H1 (cell line): ENCODE measurements around the gene NR4A1. TPM values are rescaled to one million over a fixed set of nuclear protein-coding genes. Genes with fewer than 3 reads are reported as not detected.

Experiments used
- CTCF ChIA-PET: fragments of 300-600 bp; sonication (Branson Sonifier 250); formaldehyde crosslinking; loops from one replicate; lab custom pipeline; 2021; ENCODE audit not compliant: partially characterized antibody; lab: Charles Lee
- POLR2A ChIA-PET: fragments of 300-600 bp; sonication (Branson Sonifier 250); formaldehyde crosslinking; loops from one replicate; lab custom pipeline; 2021; ENCODE audit warnings: inconsistent platforms; ENCODE audit not compliant: partially characterized antibody; lab: Charles Lee
- DNase-seq, 2 experiments: peaks; one replicate each; pipeline versions ENCODE4 v3.0.0 to v3.0.0-alpha.2; 2010 to 2022; ENCODE audit warnings: low spot score in 2 of 2, low read depth in 1 of 2, mixed read lengths in 1 of 2
- FAIRE-seq: peaks from 2 replicates; lab custom pipeline; 2011; peaks lifted over from hg19 to GRCh38; lab: Jason Lieb, UNC
- H2AFZ ChIP-seq: 2 replicates; pipeline ENCODE4 v1.8.1; 2012; ENCODE audit warnings: low read length, inconsistent platforms
- H2AK5ac ChIP-seq: 2 replicates; pipeline ENCODE4 v1.6.1; 2013; ENCODE audit warnings: low read depth, low read length
- H2BK120ac ChIP-seq: replicated peaks from 2 replicates; pipeline ENCODE3; 2013; ENCODE audit warnings: low read depth, low read length, inconsistent platforms
- H2BK12ac ChIP-seq: 2 replicates; pipeline ENCODE4 v1.6.1; 2013; ENCODE audit warnings: low read depth, low read length
- H2BK15ac ChIP-seq: 2 replicates; pipeline ENCODE4 v1.6.1; 2013; ENCODE audit warnings: low read length
- H2BK20ac ChIP-seq: 2 replicates; pipeline ENCODE4 v1.6.1; 2013; ENCODE audit warnings: low read length
- H2BK5ac ChIP-seq: 2 replicates; pipeline ENCODE4 v1.6.1; 2013; ENCODE audit warnings: low read depth, low read length
- H3K14ac ChIP-seq: 2 replicates; pipeline ENCODE4 v1.6.1; 2013; ENCODE audit warnings: inconsistent platforms; ENCODE audit not compliant: insufficient read length
- H3K18ac ChIP-seq: 2 replicates; pipeline ENCODE4 v1.6.1; 2013; ENCODE audit warnings: low read length; ENCODE audit errors: extremely low read depth
- H3K23ac ChIP-seq: 2 replicates; pipeline ENCODE4 v1.6.1; 2013; ENCODE audit warnings: inconsistent platforms; ENCODE audit not compliant: insufficient read length
- H3K23me2 ChIP-seq: 2 replicates; pipeline ENCODE4 v1.6.1; 2013; ENCODE audit warnings: low read depth, low read length
- H3K27ac ChIP-seq: 2 replicates; pipeline ENCODE4 v1.6.1; 2011; ENCODE audit warnings: low read depth, low read length, inconsistent platforms
- H3K27me3 ChIP-seq, 4 experiments: replicated peaks in 1 of 4; 1 replicate in 1 of 4; 2 replicates in 3 of 4; pipeline versions ENCODE4 v1.6.1 to v1.8.1; 2011 to 2013; ENCODE audit warnings: low read length in 3 of 4, mild to moderate bottlenecking in 3 of 4, inconsistent platforms in 2 of 4, mixed read lengths in 2 of 4, moderate library complexity in 1 of 4; ENCODE audit not compliant: control insufficient read depth in 3 of 4, insufficient read depth in 3 of 4; ENCODE audit errors: extremely low read depth in 1 of 4
- H3K36me3 ChIP-seq, 4 experiments: 2 replicates each; pipeline versions ENCODE4 v1.6.1 to v1.8.1; 2011 to 2013; ENCODE audit warnings: mild to moderate bottlenecking in 4 of 4, low read length in 3 of 4, moderate library complexity in 2 of 4, control low read depth in 1 of 4, inconsistent platforms in 1 of 4; ENCODE audit not compliant: insufficient read depth in 4 of 4, control insufficient read depth in 2 of 4
- H3K4ac ChIP-seq: replicated peaks from 2 replicates; pipeline ENCODE3; 2013; ENCODE audit warnings: low read length, low read depth, mixed read lengths, inconsistent platforms; ENCODE audit not compliant: insufficient read length
- H3K4me1 ChIP-seq, 4 experiments: replicated peaks in 1 of 4; 1 replicate in 1 of 4; 2 replicates in 3 of 4; pipeline versions ENCODE4 v1.6.1 to v1.8.1; 2011 to 2013; ENCODE audit warnings: low read length in 3 of 4, inconsistent platforms in 2 of 4, mixed read lengths in 1 of 4; ENCODE audit not compliant: insufficient read depth in 4 of 4, control insufficient read depth in 3 of 4
- H3K4me2 ChIP-seq, 2 experiments: 2 replicates each; pipeline versions ENCODE4 v1.6.1 to v1.8.1; 2011 to 2013; ENCODE audit warnings: low read depth in 2 of 2, low read length in 2 of 2, control low read depth in 1 of 2, inconsistent platforms in 1 of 2, mild to moderate bottlenecking in 1 of 2; ENCODE audit not compliant: insufficient read depth in 1 of 2
- H3K4me3 ChIP-seq, 4 experiments: fragments of 200-600, 300-600 bp in 1 of 4; sonication (generic), shearing (Covaris generic), sonication (Bioruptor Twin) in 1 of 4; 2 replicates each; pipeline versions ENCODE4 v1.5.1 to v1.8.1; 2011 to 2016; ENCODE audit warnings: low read length in 4 of 4, low read depth in 3 of 4, control low read depth in 2 of 4, inconsistent platforms in 2 of 4, mild to moderate bottlenecking in 2 of 4, mixed read lengths in 1 of 4, moderate library complexity in 1 of 4; ENCODE audit not compliant: insufficient read depth in 2 of 4; ENCODE audit errors: extremely low read depth in 1 of 4
- H3K56ac ChIP-seq: replicated peaks from 2 replicates; pipeline ENCODE3; 2013; ENCODE audit warnings: low read depth, mild to moderate bottlenecking, mixed read lengths, low read length, inconsistent platforms; ENCODE audit not compliant: insufficient read length
- H3K79me1 ChIP-seq: 2 replicates; pipeline ENCODE4 v1.6.1; 2013; ENCODE audit warnings: low read depth, low read length, control low read depth
- H3K79me2 ChIP-seq, 2 experiments: 2 replicates each; pipeline versions ENCODE4 v1.6.1 to v1.8.1; 2012 to 2013; ENCODE audit warnings: low read length in 2 of 2, mild to moderate bottlenecking in 2 of 2, inconsistent platforms in 1 of 2; ENCODE audit not compliant: insufficient read depth in 2 of 2, control insufficient read depth in 1 of 2
- H3K9ac ChIP-seq, 4 experiments: replicated peaks in 1 of 4; 1 replicate in 1 of 4; 2 replicates in 3 of 4; pipeline versions ENCODE4 v1.6.1 to v1.8.1; 2011 to 2013; ENCODE audit warnings: low read depth in 3 of 4, low read length in 3 of 4, control low read depth in 2 of 4, mild to moderate bottlenecking in 2 of 4, moderate library complexity in 2 of 4, inconsistent platforms in 1 of 4; ENCODE audit errors: extremely low read depth in 1 of 4
- H3K9me3 ChIP-seq, 2 experiments: 2 replicates each; pipeline versions ENCODE4 v1.6.1 to v1.8.1; 2012 to 2013; ENCODE audit warnings: mild to moderate bottlenecking in 2 of 2, moderate library complexity in 2 of 2, control low read depth in 1 of 2, inconsistent platforms in 1 of 2, low read depth in 1 of 2, low read length in 1 of 2, mixed read lengths in 1 of 2; ENCODE audit not compliant: insufficient read depth in 2 of 2
- H4K20me1 ChIP-seq, 2 experiments: replicated peaks in 1 of 2; 2 replicates each; pipeline versions ENCODE3 to v1.8.1; 2011 to 2013; ENCODE audit warnings: inconsistent platforms in 2 of 2, low read length in 2 of 2, mild to moderate bottlenecking in 1 of 2; ENCODE audit not compliant: insufficient read depth in 2 of 2, control insufficient read depth in 1 of 2
- H4K5ac ChIP-seq: 2 replicates; pipeline ENCODE4 v1.6.1; 2013; ENCODE audit warnings: low read length, low read depth, mixed read lengths, inconsistent platforms; ENCODE audit not compliant: insufficient read length
- H4K8ac ChIP-seq: 2 replicates; pipeline ENCODE4 v1.8.0; 2013; ENCODE audit warnings: mild to moderate bottlenecking, moderate library complexity, low read length, inconsistent platforms; ENCODE audit not compliant: insufficient read depth; ENCODE audit errors: extremely low read depth
- H4K91ac ChIP-seq: replicated peaks from 2 replicates; pipeline ENCODE3; 2013; ENCODE audit warnings: low read length, mixed read lengths, inconsistent platforms; ENCODE audit not compliant: insufficient read length
- CBX5 ChIP-seq: fragments of 300-800, 300-1000 bp; sonication (generic); IDR thresholded peaks from 2 replicates; pipeline ENCODE4 v1.7.1; 2016; ENCODE audit warnings: antibody characterized with exemption, low read length, low read depth
- HDAC6 ChIP-seq: IDR thresholded peaks from one replicate; pipeline ENCODE4 v1.7.1; 2012; ENCODE audit warnings: low read depth, mild to moderate bottlenecking, inconsistent platforms, low read length, moderate library complexity
- JUND ChIP-seq: IDR thresholded peaks from 2 replicates; pipeline ENCODE4 v1.6.1; 2011; ENCODE audit warnings: mild to moderate bottlenecking, improper control_type of control experiment, low read length
- POLR2AphosphoS5 ChIP-seq: IDR thresholded peaks from 2 replicates; pipeline ENCODE4 v1.6.1; 2011; ENCODE audit warnings: low read depth, low read length
- SIX5 ChIP-seq: IDR thresholded peaks from 2 replicates; pipeline ENCODE4 v1.6.1; 2011; ENCODE audit warnings: mild to moderate bottlenecking, low read depth, low read length
- SP1 ChIP-seq: IDR thresholded peaks from 2 replicates; pipeline ENCODE4 v1.6.1; 2011; ENCODE audit warnings: low read depth, low read length
- YY1 ChIP-seq: IDR thresholded peaks from 2 replicates; pipeline ENCODE4 v1.6.1; 2011; ENCODE audit warnings: low read depth, mild to moderate bottlenecking, low read length
- WGBS, 2 experiments: shearing (Covaris generic) in 1 of 2; methylation state at CpG; one replicate each; pipeline versions ENCODE4 v1.1.6 to v1.1.7; 2013 to 2015; ENCODE audit warnings: low lambda C conversion rate in 2 of 2, mixed read lengths in 2 of 2, inconsistent platforms in 1 of 2, low coverage in 1 of 2, missing lambda C conversion rate in 1 of 2; ENCODE audit not compliant: insufficient replicate concordance in 2 of 2, insufficient coverage in 1 of 2, insufficient read length in 1 of 2; ENCODE audit errors: extremely low coverage in 1 of 2, missing lambda C conversion rate in 1 of 2; 5-methylcytosine and 5-hydroxymethylcytosine counted together
- polyA plus RNA-seq, 7 experiments: library from polyadenylated mRNA; depleted of rRNA in 3 of 7; stranded (reverse) in 5 of 7; unstranded in 2 of 7; fragments of >200 nt in 5 of 7; fragments of 200-250 nt in 2 of 7; gene quantifications; 1 replicate in 5 of 7; 2 replicates in 1 of 7; 4 replicates in 1 of 7; pipeline versions ENCODE4 v1.2.1 to v1.2.3, GENCODE V29; 2011 to 2013; ENCODE audit warnings: missing spikeins in 2 of 7, mixed read lengths in 2 of 7
- total RNA-seq: library from RNA; stranded (reverse); fragmentation: NEBNext Ultra II Directional; extraction: Animal tissue kit (Norgen Biotek cat#: 25700); gene quantifications from 2 replicates; pipeline ENCODE4 v1.2.1, GENCODE V29; 2021
- TF ChIP-seq, protein P1 (sequence below), 3 experiments: IDR thresholded peaks; 1 replicate in 2 of 3; 2 replicates in 1 of 3; pipeline versions ENCODE4 v1.5.1 to v1.6.1; 2011; ENCODE audit warnings: low read length in 3 of 3, mild to moderate bottlenecking in 3 of 3, inconsistent platforms in 2 of 3, low read depth in 1 of 3, moderate library complexity in 1 of 3; ENCODE audit not compliant: insufficient read depth in 1 of 3; ENCODE audit errors: control extremely low read depth in 1 of 3
- TF ChIP-seq, protein P2 (sequence below): IDR thresholded peaks from 2 replicates; pipeline ENCODE4 v1.6.1; 2011; ENCODE audit warnings: low read length, improper control_type of control experiment

The NR4A1 gene
- total and polyA plus RNA-seq, 2 of the 8 experiments (the other 6 are each of a cell fraction or from before 2014, with no cell fraction given) = 18.7 to 23.3 TPM

DNA sequence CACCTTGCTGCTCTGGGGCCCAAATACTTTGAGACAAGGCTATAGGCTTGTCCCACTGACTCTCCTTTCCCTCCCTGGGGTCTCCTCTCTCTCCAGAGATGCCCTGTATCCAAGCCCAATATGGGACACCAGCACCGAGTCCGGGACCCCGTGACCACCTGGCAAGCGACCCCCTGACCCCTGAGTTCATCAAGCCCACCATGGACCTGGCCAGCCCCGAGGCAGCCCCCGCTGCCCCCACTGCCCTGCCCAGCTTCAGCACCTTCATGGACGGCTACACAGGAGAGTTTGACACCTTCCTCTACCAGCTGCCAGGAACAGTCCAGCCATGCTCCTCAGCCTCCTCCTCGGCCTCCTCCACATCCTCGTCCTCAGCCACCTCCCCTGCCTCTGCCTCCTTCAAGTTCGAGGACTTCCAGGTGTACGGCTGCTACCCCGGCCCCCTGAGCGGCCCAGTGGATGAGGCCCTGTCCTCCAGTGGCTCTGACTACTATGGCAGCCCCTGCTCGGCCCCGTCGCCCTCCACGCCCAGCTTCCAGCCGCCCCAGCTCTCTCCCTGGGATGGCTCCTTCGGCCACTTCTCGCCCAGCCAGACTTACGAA lies 3.1 kb downstream of the NR4A1 start:
- Histone ChIP-seq H2BK120ac (no peak overlapping the region), H3K23ac (no peak overlapping the region), H3K9me3 (no peaks in the 10 kb centered on the region), H3K79me2 (no peaks in the 10 kb centered on the region), H2AK5ac (no peak overlapping the region), H3K4ac (no peak overlapping the region), H2BK5ac (no peak overlapping the region), H3K27ac (no peak overlapping the region), H3K23me2 (peaks cover 14% of the 10 kb centered on the region), H3K36me3 (peaks cover 0 to 9% (median 5%) of the 10 kb centered on the region in 4 experiments; a peak in 4 of 8 replicates), H3K4me1 (peaks cover 0 to 19% (median 9%) of the 10 kb centered on the region in 4 experiments; a peak in 6 of 7 replicates), H3K9ac (no peak overlapping the region), H4K91ac (no peak overlapping the region), H2AFZ (no peak overlapping the region), H3K18ac (no peak overlapping the region), H3K14ac (no peak overlapping the region), H3K4me2 (no peak overlapping the region), H3K4me3 (no peak overlapping the region), H2BK15ac (no peak overlapping the region), H4K20me1 (peaks cover 7 to 27% of the 10 kb centered on the region in 2 experiments), H3K27me3 (peaks cover 4 to 35% (median 28%) of the 10 kb centered on the region in 4 experiments; a peak in 6 of 7 replicates), H2BK12ac (no peak overlapping the region), H3K79me1 (no peaks in the 10 kb centered on the region; the same call in 1 of the 2 replicates), H3K56ac (no peak overlapping the region), H2BK20ac (no peak overlapping the region), H4K5ac (no peak overlapping the region), H4K8ac (no peak overlapping the region)
- TF ChIP-seq, protein P1, sequence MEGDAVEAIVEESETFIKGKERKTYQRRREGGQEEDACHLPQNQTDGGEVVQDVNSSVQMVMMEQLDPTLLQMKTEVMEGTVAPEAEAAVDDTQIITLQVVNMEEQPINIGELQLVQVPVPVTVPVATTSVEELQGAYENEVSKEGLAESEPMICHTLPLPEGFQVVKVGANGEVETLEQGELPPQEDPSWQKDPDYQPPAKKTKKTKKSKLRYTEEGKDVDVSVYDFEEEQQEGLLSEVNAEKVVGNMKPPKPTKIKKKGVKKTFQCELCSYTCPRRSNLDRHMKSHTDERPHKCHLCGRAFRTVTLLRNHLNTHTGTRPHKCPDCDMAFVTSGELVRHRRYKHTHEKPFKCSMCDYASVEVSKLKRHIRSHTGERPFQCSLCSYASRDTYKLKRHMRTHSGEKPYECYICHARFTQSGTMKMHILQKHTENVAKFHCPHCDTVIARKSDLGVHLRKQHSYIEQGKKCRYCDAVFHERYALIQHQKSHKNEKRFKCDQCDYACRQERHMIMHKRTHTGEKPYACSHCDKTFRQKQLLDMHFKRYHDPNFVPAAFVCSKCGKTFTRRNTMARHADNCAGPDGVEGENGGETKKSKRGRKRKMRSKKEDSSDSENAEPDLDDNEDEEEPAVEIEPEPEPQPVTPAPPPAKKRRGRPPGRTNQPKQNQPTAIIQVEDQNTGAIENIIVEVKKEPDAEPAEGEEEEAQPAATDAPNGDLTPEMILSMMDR (IDR thresholded peaks at IDR 0.05; ENCODE audit: control extremely low read depth in 1 of 3, insufficient read depth in 1 of 3, low read depth in 1 of 3, low read length in 3 of 3) = no peak
- TF ChIP-seq POLR2AphosphoS5 = no peak
- no peak for TF ChIP-seq HDAC6
- no peak for TF ChIP-seq YY1
- no peak for TF ChIP-seq CBX5
- TF ChIP-seq SP1 = no peak
- TF ChIP-seq SIX5 = no peak
- TF ChIP-seq, protein P2, sequence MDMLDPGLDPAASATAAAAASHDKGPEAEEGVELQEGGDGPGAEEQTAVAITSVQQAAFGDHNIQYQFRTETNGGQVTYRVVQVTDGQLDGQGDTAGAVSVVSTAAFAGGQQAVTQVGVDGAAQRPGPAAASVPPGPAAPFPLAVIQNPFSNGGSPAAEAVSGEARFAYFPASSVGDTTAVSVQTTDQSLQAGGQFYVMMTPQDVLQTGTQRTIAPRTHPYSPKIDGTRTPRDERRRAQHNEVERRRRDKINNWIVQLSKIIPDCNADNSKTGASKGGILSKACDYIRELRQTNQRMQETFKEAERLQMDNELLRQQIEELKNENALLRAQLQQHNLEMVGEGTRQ = no peak
- TF ChIP-seq JUND = no peak
- 92% methylated on average over 20 of the region's 21 CpGs; no CpG with 5 or more reads in 1 of the 2 experiments for WGBS, 2 experiments
- ChIA-PET POLR2A (interaction anchor here (1.2 to 1.4 kb wide), 3 partner anchors 13 to 23 kb away, joined by 3 to 5 read pairs (median 4); partner anchors contain the start of gene ATG101), CTCF (interaction anchor here (1.1 to 34.1 kb wide), 8 partner anchors 8 to 67 kb away, joined by 4 to 1022 read pairs (median 6); partner anchors contain the start of gene ATG101)
- DNase-seq (no peak), FAIRE-seq (no peak)
